HepG2 (cell line): Measurements from ENCODE around the gene TMUB1.

Experiments
- CTCF ChIP-seq: sonication (generic); formaldehyde crosslinking; IDR thresholded peaks from 2 replicates; pipeline ENCODE4 v1.5.0; 2020; ENCODE audit warnings: mild to moderate bottlenecking, missing genetic modification reagents, moderate library complexity
- HNF4G ChIP-seq, 2 experiments: sonication (generic) in 1 of 2; formaldehyde crosslinking in 1 of 2; IDR thresholded peaks; 2 replicates each; pipeline versions ENCODE4 v1.4.0 to v1.6.1; 2011 to 2020; ENCODE audit warnings: borderline replicate concordance in 2 of 2, low read depth in 2 of 2, mild to moderate bottlenecking in 2 of 2, low read length in 1 of 2, missing genetic modification reagents in 1 of 2, moderate library complexity in 1 of 2
- JUN ChIP-seq: sonication (generic); formaldehyde crosslinking; IDR thresholded peaks from 2 replicates; pipeline ENCODE4 v1.4.0; 2020; ENCODE audit warnings: mild to moderate bottlenecking, missing genetic modification reagents
- KDM5A ChIP-seq: fragments of 200-600 bp; sonication (generic); IDR thresholded peaks from 2 replicates; pipeline ENCODE4 v1.7.0; 2018; ENCODE audit warnings: antibody characterized with exemption, mild to moderate bottlenecking, low read length, borderline replicate concordance
- KDM5B ChIP-seq: sonication (generic); formaldehyde crosslinking; IDR thresholded peaks from 2 replicates; pipeline ENCODE4 v1.4.0; 2020; ENCODE audit warnings: missing genetic modification reagents, mild to moderate bottlenecking, borderline replicate concordance
- POLR2A ChIP-seq, 2 experiments: IDR thresholded peaks; 2 replicates each; pipeline ENCODE4 v1.6.1; 2011; ENCODE audit warnings: low read depth in 2 of 2, low read length in 2 of 2, mild to moderate bottlenecking in 1 of 2, moderate library complexity in 1 of 2; ENCODE audit not compliant: insufficient read depth in 1 of 2
- POLR2G ChIP-seq: fragments of 200-400 bp; formaldehyde crosslinking; IDR thresholded peaks from 2 replicates; pipeline ENCODE4 v1.6.1; 2018; ENCODE audit warnings: mild to moderate bottlenecking, low read depth, low read length, moderate library complexity
- SP4 ChIP-seq: sonication (generic); formaldehyde crosslinking; IDR thresholded peaks from 2 replicates; pipeline ENCODE4 v1.8.1; 2023; ENCODE audit warnings: mild to moderate bottlenecking, missing genetic modification reagents
- ZNF160 ChIP-seq: sonication (generic); formaldehyde crosslinking; IDR thresholded peaks from 2 replicates; pipeline ENCODE4 v1.8.0; 2022; ENCODE audit warnings: mild to moderate bottlenecking, inconsistent platforms, missing genetic modification reagents
- ZNF580 ChIP-seq: IDR thresholded peaks from 2 replicates; pipeline ENCODE4 v1.6.1; 2016; ENCODE audit warnings: low read depth, borderline replicate concordance
- ZSCAN31 ChIP-seq: sonication (generic); formaldehyde crosslinking; IDR thresholded peaks from 2 replicates; pipeline ENCODE4 v1.5.0; 2020; ENCODE audit warnings: low read depth, mild to moderate bottlenecking, missing genetic modification reagents

- TF ChIP-seq SP4 (CRISPR knock-in tag) = peak; percentile 94
- TF ChIP-seq POLR2G = peak; percentile 89
- 0 out of 2 replicates have a peak, but pooled peaks have one; percentile 28 for TF ChIP-seq ZNF580 (CRISPR knock-in tag)
- TF ChIP-seq HNF4G (IDR thresholded peaks at IDR 0.05; ENCODE audit: borderline replicate concordance, low read depth, low read length) = no peak
- no peak for TF ChIP-seq HNF4G (CRISPR knock-in tag; IDR thresholded peaks at IDR 0.05; ENCODE audit: borderline replicate concordance, low read depth)
- TF ChIP-seq CTCF = no peak
- TF ChIP-seq KDM5A = no peak; the same call in 1 of the 2 replicates
- TF ChIP-seq POLR2A (IDR thresholded peaks at IDR 0.05; ENCODE audit: insufficient read depth in 1 of 2, low read depth in 2 of 2, low read length in 2 of 2) = peak in 1 of 2 experiments; percentile 76; a peak in 2 of 4 replicates
- TF ChIP-seq ZNF160 (CRISPR knock-in tag) = peak; percentile 38; the same call in 1 of the 2 replicates
- peak; percentile 67; the same call in 1 of the 2 replicates for TF ChIP-seq JUN (CRISPR knock-in tag)
- no peak; the same call in 1 of the 2 replicates for TF ChIP-seq KDM5B (CRISPR knock-in tag)
- TF ChIP-seq ZSCAN31 = peak; percentile 65; the same call in 1 of the 2 replicates
Measured at GRCh38 chr7:151057989-151058780, 25.1 kb downstream of the TMUB1 start.
